ENCODE data around the gene MT1X. TPM values are rescaled to one million over a fixed set of nuclear protein-coding genes. Genes with fewer than 3 reads are reported as not detected.

The MT1X gene
- total and polyA plus RNA-seq, 2 of the 13 experiments (the other 11 are each of a cell fraction or from before 2014, with no cell fraction given): 19.7 to 288 TPM

GRCh38 chr16:56640076-56640475 lies 42.2 kb upstream of the MT1X start:
- H3K27ac ChIP-seq (ENCODE audit: extremely low read length, insufficient read depth, low read length): no peak overlapping the region
- no peak overlapping the region for H2AFZ ChIP-seq (ENCODE audit: low read length)
- peaks cover 10 to 62% of the 10 kb centered on the region in 2 experiments; a peak in 4 of 5 replicates for H3K27me3 ChIP-seq (ENCODE audit: control insufficient read depth in 1 of 2, insufficient read depth in 2 of 2, low read length in 2 of 2)
- H3K4me3 ChIP-seq (replicated peaks in 1 of 3; ENCODE audit: insufficient read depth in 1 of 3, low read depth in 2 of 3, low read length in 3 of 3): no peak overlapping the region
- in situ Hi-C loops (cut with HindIII; ENCODE audit: extremely low pct_ligation_motif_present, low pct_unique_long_range_greater_than_20kb) (no loop called here), intact Hi-C loops (cut with micrococcal nuclease; ENCODE audit: unreplicated experiment) (no loop called here)
- no peak for DNase-seq (ENCODE audit: low spot score)
- no peak for ATAC-seq
- H3K9me3 ChIP-seq (ENCODE audit: low read length): no peaks in the 10 kb centered on the region
- ChIA-PET CTCF (ENCODE audit: low intra/inter-chr PET ratio, low total read pairs) (no interaction called here), POLR2A (interaction anchor here (0.8 kb wide), 1 partner anchor 37 kb away, joined by 3 read pairs; no protein-coding TSS in a partner anchor)
- no peaks in the 10 kb centered on the region for H3K36me3 ChIP-seq (replicated peaks in 1 of 2; ENCODE audit: control insufficient read depth in 1 of 2, insufficient read depth in 2 of 2, low read length in 2 of 2)
- H3K4me1 ChIP-seq (ENCODE audit: insufficient read depth, low read length): peaks cover 47% of the 10 kb centered on the region
- BruUV-seq (replicated peaks): no TSS peak
- no peak for FAIRE-seq
- no peaks in the 10 kb centered on the region for H4K20me1 ChIP-seq (ENCODE audit: insufficient read depth, low read length)
- WGBS (ENCODE audit: low lambda C conversion rate): 23% methylated on average over 1 of the region's 1 CpG
- H3K79me2 ChIP-seq (ENCODE audit: insufficient read depth, low read length): no peaks in the 10 kb centered on the region
- no peak overlapping the region for H3K4me2 ChIP-seq (ENCODE audit: low read depth, low read length)
- H3K9ac ChIP-seq (ENCODE audit: insufficient read depth, low read depth, low read length): no peak overlapping the region
- TF ChIP-seq ZBTB40 (IDR thresholded peaks at IDR 0.05) (no peak), ZBTB40 (CRISPR knock-in tag; IDR thresholded peaks at IDR 0.05) (no peak), ZNF10 (CRISPR knock-in tag; IDR thresholded peaks at IDR 0.05; ENCODE audit: borderline replicate concordance, low read depth) (no peak), ZSCAN31 (CRISPR knock-in tag; IDR thresholded peaks at IDR 0.05; ENCODE audit: low read depth) (no peak), FLYWCH1 (CRISPR knock-in tag; IDR thresholded peaks at IDR 0.05) (no peak), CBX1 (IDR thresholded peaks at IDR 0.05; ENCODE audit: low read depth) (no peak), LCORL (IDR thresholded peaks at IDR 0.05) (no peak), LCORL (CRISPR knock-in tag; IDR thresholded peaks at IDR 0.05) (no peak), YY1 (IDR thresholded peaks at IDR 0.05; ENCODE audit: insufficient read depth, insufficient replicate concordance, low read depth, low read length) (no peak), ZNF530 (CRISPR knock-in tag; IDR thresholded peaks at IDR 0.05; ENCODE audit: low read depth) (no peak), NFE2 (CRISPR knock-in tag; IDR thresholded peaks at IDR 0.05) (no peak), ISX (CRISPR knock-in tag; conservative IDR thresholded peaks at IDR 0.05) (no peak), HNF4A (CRISPR knock-in tag; IDR thresholded peaks at IDR 0.05) (no peak), NFE2L2 (IDR thresholded peaks at IDR 0.05; ENCODE audit: low read length) (no peak)
- TF ChIP-seq, protein P1, sequence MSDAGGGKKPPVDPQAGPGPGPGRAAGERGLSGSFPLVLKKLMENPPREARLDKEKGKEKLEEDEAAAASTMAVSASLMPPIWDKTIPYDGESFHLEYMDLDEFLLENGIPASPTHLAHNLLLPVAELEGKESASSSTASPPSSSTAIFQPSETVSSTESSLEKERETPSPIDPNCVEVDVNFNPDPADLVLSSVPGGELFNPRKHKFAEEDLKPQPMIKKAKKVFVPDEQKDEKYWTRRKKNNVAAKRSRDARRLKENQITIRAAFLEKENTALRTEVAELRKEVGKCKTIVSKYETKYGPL (CRISPR knock-in tag; IDR thresholded peaks at IDR 0.05): no peak

All from HepG2 (cell line).